ENCODE data around the gene TANGO2. TPM values are rescaled to one million over a fixed set of nuclear protein-coding genes. Genes with fewer than 3 reads are reported as not detected.

The TANGO2 gene
- total and polyA plus RNA-seq, 9 of the 15 experiments (the other 6 are each of a cell fraction or from before 2014, with no cell fraction given): 15.5 to 94.9 (median 70.1) TPM

DNA sequence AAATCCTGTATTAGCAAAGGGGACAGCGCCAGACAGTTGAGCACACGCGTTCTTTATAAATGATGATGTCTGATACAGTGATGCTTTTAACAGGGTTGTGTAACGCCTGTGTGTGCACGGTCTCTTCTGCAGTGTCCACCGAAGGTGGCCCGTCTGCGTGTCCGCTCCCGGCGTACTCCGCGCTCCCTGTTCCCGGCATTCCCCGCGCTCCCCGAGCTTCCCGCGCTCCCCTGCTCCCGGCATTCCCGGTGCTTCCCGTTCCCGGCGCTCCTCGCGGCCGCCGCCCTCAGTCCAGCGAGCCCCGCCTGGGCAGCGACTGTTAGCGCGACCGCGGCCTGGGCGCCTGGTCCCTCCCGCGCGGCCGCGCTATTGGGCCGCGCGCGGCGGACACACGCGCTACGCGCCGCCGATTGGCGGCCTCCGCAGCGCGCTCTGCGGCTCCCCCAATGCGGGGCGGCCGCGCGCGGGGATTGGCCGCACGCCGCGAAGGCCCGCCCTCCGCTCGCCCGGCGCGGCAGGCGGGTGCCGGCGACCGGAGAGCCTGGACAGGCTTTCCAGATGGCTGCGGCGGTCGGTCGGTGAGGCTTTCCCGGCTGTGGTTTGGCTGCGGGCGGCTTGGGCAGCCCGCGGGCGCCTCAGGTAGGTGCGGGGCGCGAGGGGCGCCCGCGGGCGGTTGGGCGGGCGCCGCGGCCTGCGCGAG is 59.0 kb downstream of the TANGO2 start, which contains the start of gene DGCR8 (continued):
- TF ChIP-seq PHB (CRISPR knock-in tag; IDR thresholded peaks at IDR 0.05): peak; percentile 98
- TF ChIP-seq, protein P1, sequence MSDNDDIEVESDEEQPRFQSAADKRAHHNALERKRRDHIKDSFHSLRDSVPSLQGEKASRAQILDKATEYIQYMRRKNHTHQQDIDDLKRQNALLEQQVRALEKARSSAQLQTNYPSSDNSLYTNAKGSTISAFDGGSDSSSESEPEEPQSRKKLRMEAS (CRISPR knock-in tag; IDR thresholded peaks at IDR 0.05): no peak
- no peak for TF ChIP-seq PTBP1 (IDR thresholded peaks at IDR 0.05; ENCODE audit: low read depth, low read length)
- TF ChIP-seq, protein P2, sequence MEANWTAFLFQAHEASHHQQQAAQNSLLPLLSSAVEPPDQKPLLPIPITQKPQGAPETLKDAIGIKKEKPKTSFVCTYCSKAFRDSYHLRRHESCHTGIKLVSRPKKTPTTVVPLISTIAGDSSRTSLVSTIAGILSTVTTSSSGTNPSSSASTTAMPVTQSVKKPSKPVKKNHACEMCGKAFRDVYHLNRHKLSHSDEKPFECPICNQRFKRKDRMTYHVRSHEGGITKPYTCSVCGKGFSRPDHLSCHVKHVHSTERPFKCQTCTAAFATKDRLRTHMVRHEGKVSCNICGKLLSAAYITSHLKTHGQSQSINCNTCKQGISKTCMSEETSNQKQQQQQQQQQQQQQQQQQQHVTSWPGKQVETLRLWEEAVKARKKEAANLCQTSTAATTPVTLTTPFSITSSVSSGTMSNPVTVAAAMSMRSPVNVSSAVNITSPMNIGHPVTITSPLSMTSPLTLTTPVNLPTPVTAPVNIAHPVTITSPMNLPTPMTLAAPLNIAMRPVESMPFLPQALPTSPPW (CRISPR knock-in tag; IDR thresholded peaks at IDR 0.05): no peak
- TF ChIP-seq, protein P3, sequence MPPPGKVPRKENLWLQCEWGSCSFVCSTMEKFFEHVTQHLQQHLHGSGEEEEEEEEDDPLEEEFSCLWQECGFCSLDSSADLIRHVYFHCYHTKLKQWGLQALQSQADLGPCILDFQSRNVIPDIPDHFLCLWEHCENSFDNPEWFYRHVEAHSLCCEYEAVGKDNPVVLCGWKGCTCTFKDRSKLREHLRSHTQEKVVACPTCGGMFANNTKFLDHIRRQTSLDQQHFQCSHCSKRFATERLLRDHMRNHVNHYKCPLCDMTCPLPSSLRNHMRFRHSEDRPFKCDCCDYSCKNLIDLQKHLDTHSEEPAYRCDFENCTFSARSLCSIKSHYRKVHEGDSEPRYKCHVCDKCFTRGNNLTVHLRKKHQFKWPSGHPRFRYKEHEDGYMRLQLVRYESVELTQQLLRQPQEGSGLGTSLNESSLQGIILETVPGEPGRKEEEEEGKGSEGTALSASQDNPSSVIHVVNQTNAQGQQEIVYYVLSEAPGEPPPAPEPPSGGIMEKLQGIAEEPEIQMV (tag; conservative IDR thresholded peaks at IDR 0.05; ENCODE audit: low read depth): peak; percentile 67; the same call in 1 of the 2 replicates
- TF ChIP-seq, protein P4, sequence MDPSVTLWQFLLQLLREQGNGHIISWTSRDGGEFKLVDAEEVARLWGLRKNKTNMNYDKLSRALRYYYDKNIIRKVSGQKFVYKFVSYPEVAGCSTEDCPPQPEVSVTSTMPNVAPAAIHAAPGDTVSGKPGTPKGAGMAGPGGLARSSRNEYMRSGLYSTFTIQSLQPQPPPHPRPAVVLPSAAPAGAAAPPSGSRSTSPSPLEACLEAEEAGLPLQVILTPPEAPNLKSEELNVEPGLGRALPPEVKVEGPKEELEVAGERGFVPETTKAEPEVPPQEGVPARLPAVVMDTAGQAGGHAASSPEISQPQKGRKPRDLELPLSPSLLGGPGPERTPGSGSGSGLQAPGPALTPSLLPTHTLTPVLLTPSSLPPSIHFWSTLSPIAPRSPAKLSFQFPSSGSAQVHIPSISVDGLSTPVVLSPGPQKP (CRISPR knock-in tag; IDR thresholded peaks at IDR 0.05): no peak
- TF ChIP-seq NFXL1 (CRISPR knock-in tag; IDR thresholded peaks at IDR 0.05): 0 out of 2 replicates have a peak, but pooled peaks have one; percentile 58
- TF ChIP-seq, protein P5, sequence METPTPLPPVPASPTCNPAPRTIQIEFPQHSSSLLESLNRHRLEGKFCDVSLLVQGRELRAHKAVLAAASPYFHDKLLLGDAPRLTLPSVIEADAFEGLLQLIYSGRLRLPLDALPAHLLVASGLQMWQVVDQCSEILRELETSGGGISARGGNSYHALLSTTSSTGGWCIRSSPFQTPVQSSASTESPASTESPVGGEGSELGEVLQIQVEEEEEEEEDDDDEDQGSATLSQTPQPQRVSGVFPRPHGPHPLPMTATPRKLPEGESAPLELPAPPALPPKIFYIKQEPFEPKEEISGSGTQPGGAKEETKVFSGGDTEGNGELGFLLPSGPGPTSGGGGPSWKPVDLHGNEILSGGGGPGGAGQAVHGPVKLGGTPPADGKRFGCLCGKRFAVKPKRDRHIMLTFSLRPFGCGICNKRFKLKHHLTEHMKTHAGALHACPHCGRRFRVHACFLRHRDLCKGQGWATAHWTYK (CRISPR knock-in tag; IDR thresholded peaks at IDR 0.05): peak; percentile 99
- TF ChIP-seq, protein P6, sequence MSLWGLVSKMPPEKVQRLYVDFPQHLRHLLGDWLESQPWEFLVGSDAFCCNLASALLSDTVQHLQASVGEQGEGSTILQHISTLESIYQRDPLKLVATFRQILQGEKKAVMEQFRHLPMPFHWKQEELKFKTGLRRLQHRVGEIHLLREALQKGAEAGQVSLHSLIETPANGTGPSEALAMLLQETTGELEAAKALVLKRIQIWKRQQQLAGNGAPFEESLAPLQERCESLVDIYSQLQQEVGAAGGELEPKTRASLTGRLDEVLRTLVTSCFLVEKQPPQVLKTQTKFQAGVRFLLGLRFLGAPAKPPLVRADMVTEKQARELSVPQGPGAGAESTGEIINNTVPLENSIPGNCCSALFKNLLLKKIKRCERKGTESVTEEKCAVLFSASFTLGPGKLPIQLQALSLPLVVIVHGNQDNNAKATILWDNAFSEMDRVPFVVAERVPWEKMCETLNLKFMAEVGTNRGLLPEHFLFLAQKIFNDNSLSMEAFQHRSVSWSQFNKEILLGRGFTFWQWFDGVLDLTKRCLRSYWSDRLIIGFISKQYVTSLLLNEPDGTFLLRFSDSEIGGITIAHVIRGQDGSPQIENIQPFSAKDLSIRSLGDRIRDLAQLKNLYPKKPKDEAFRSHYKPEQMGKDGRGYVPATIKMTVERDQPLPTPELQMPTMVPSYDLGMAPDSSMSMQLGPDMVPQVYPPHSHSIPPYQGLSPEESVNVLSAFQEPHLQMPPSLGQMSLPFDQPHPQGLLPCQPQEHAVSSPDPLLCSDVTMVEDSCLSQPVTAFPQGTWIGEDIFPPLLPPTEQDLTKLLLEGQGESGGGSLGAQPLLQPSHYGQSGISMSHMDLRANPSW (CRISPR knock-in tag; IDR thresholded peaks at IDR 0.05): peak; percentile 98
- TF ChIP-seq, protein P7, sequence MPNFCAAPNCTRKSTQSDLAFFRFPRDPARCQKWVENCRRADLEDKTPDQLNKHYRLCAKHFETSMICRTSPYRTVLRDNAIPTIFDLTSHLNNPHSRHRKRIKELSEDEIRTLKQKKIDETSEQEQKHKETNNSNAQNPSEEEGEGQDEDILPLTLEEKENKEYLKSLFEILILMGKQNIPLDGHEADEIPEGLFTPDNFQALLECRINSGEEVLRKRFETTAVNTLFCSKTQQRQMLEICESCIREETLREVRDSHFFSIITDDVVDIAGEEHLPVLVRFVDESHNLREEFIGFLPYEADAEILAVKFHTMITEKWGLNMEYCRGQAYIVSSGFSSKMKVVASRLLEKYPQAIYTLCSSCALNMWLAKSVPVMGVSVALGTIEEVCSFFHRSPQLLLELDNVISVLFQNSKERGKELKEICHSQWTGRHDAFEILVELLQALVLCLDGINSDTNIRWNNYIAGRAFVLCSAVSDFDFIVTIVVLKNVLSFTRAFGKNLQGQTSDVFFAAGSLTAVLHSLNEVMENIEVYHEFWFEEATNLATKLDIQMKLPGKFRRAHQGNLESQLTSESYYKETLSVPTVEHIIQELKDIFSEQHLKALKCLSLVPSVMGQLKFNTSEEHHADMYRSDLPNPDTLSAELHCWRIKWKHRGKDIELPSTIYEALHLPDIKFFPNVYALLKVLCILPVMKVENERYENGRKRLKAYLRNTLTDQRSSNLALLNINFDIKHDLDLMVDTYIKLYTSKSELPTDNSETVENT (CRISPR knock-in tag; IDR thresholded peaks at IDR 0.05): peak; percentile 95
- TF ChIP-seq CBX1 (IDR thresholded peaks at IDR 0.05; ENCODE audit: low read depth): no peak
- TF ChIP-seq NRF1 (conservative IDR thresholded peaks at IDR 0.05 in 1 of 2, IDR thresholded peaks at IDR 0.05 in 1 of 2): no peak
- TF ChIP-seq, protein P8, sequence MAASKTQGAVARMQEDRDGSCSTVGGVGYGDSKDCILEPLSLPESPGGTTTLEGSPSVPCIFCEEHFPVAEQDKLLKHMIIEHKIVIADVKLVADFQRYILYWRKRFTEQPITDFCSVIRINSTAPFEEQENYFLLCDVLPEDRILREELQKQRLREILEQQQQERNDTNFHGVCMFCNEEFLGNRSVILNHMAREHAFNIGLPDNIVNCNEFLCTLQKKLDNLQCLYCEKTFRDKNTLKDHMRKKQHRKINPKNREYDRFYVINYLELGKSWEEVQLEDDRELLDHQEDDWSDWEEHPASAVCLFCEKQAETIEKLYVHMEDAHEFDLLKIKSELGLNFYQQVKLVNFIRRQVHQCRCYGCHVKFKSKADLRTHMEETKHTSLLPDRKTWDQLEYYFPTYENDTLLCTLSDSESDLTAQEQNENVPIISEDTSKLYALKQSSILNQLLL (CRISPR knock-in tag; IDR thresholded peaks at IDR 0.05; ENCODE audit: borderline replicate concordance): no peak
- no peak for TF ChIP-seq ZNF133 (CRISPR knock-in tag; IDR thresholded peaks at IDR 0.05)

Measured in K562 (cell line).